GM12891 (cell line): ENCODE measurements around the gene CLSTN3.

Experiments used
- POLR2A ChIP-seq: IDR thresholded peaks from 2 replicates; pipeline ENCODE4 v1.6.1; 2011; ENCODE audit warnings: low read depth, low read length, control low read depth
- POLR2AphosphoS5 ChIP-seq: IDR thresholded peaks from 2 replicates; pipeline ENCODE4 v1.6.1; 2011; ENCODE audit warnings: low read depth, low read length, control low read depth
- SPI1 ChIP-seq: IDR thresholded peaks from 2 replicates; pipeline ENCODE4 v1.6.1; 2011; ENCODE audit warnings: low read depth, low read length, control low read depth
- TAF1 ChIP-seq: IDR thresholded peaks from 2 replicates; pipeline ENCODE4 v1.6.1; 2011; ENCODE audit warnings: low read depth, low read length, control low read depth

- no peak for TF ChIP-seq POLR2A
- TF ChIP-seq POLR2AphosphoS5 = no peak
- TF ChIP-seq TAF1 = no peak
- no peak for TF ChIP-seq SPI1
Measured at GRCh38 chr12:7093486-7093885, 36.7 kb upstream of the CLSTN3 start.
